Measurements from ENCODE around the gene ZNF678. TPM values are rescaled to one million over a fixed set of nuclear protein-coding genes. Genes with fewer than 3 reads are reported as not detected.
"Not testable (repeated sequence)": the region's sequence is repeated elsewhere in the genome, so short reads cannot be mapped to it uniquely, and the experiment has no call there.

Gene ZNF678
- total RNA-seq, 1 experiment from 2014 or later = 13.0 TPM

DNA sequence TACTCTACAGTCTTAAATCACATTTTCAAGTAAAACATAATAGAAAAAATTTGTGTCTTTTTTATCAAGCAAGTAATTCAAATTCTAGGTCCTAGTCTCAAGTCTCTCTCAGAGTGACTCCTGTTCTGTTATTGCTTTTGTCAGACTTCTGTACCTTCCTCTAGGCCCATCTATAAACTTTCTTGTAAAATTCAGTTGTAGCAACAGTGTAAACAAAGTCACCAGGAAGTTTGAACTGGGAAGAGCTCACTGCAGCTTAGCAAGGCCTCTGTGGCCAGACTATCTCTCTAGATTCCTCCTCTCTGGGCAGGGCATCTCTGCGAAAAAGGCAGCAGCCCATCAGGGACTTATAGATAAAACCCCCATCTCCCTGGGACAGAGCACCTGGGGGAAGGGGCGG is 13.5 kb upstream of the ZNF678 start:
- Mint-ChIP-seq H3K4me1 (ENCODE audit: insufficient read depth, unreplicated experiment) (no peaks in the 10 kb centered on the region), H3K9me3 (ENCODE audit: unreplicated experiment) (peaks cover 23% of the 10 kb centered on the region), H3K36me3 (ENCODE audit: insufficient read depth, unreplicated experiment) (no peaks in the 10 kb centered on the region), H3K27ac (ENCODE audit: low read depth, unreplicated experiment) (no peak overlapping the region), H3K4me3 (ENCODE audit: unreplicated experiment) (no peak overlapping the region), H3K27me3 (ENCODE audit: insufficient read depth, unreplicated experiment) (no peaks in the 10 kb centered on the region)
- no TSS peak for BruUV-seq (replicated peaks)
- no peak for DNase-seq (ENCODE audit: unreplicated experiment)
- ChIA-PET POLR2A (interaction anchor here (2.4 to 2.6 kb wide), 2 partner anchors 14 kb away, joined by 7 to 9 read pairs; partner anchors contain the start of gene ZNF678), CTCF (interaction anchor here (0.6 to 1.1 kb wide), 5 partner anchors 9 to 398 kb away, joined by 3 to 5 read pairs (median 3); partner anchors contain the start of gene WNT9A)
- TF ChIP-seq, protein P1, sequence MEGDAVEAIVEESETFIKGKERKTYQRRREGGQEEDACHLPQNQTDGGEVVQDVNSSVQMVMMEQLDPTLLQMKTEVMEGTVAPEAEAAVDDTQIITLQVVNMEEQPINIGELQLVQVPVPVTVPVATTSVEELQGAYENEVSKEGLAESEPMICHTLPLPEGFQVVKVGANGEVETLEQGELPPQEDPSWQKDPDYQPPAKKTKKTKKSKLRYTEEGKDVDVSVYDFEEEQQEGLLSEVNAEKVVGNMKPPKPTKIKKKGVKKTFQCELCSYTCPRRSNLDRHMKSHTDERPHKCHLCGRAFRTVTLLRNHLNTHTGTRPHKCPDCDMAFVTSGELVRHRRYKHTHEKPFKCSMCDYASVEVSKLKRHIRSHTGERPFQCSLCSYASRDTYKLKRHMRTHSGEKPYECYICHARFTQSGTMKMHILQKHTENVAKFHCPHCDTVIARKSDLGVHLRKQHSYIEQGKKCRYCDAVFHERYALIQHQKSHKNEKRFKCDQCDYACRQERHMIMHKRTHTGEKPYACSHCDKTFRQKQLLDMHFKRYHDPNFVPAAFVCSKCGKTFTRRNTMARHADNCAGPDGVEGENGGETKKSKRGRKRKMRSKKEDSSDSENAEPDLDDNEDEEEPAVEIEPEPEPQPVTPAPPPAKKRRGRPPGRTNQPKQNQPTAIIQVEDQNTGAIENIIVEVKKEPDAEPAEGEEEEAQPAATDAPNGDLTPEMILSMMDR (IDR thresholded peaks at IDR 0.05; ENCODE audit: unreplicated experiment) = no peak
- intact Hi-C loops (cut with micrococcal nuclease) = no loop called here

DNA sequence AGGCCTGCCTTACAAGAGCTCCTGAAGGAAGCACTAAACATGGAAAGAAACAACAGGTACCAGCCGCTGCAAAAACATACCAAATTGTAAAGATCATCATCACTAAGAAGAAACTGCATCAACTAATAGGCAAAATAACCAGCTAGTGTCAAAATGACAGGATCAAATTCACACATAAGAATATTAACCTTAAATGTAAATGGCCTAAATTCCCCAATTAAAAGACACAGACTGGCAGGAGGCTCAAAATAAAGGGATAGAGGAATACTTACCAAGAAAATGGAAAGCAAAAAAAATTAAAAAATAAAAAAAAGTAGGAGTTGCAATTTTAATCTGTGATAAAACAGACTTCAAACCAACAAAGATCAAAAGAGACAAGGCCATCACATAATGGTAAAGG is 11.5 kb upstream of the ZNF678 start:
- H3K4me3 Mint-ChIP-seq (ENCODE audit: unreplicated experiment); intact Hi-C loops (cut with micrococcal nuclease); H3K27me3 Mint-ChIP-seq (ENCODE audit: insufficient read depth, unreplicated experiment); H3K36me3 Mint-ChIP-seq (ENCODE audit: insufficient read depth, unreplicated experiment); DNase-seq (ENCODE audit: unreplicated experiment); BruUV-seq (replicated peaks); H3K4me1 Mint-ChIP-seq (ENCODE audit: insufficient read depth, unreplicated experiment); H3K27ac Mint-ChIP-seq (ENCODE audit: low read depth, unreplicated experiment): not testable (repeated sequence)
- peaks cover 23% of the 10 kb centered on the region for H3K9me3 Mint-ChIP-seq (ENCODE audit: unreplicated experiment)
- ChIA-PET POLR2A (interaction anchor here (2.6 kb wide), 1 partner anchor 12 kb away, joined by 7 read pairs; the partner anchor contains the start of gene ZNF678), CTCF (interaction anchor here (0.7 kb wide), 1 partner anchor 136 kb away, joined by 3 read pairs; no protein-coding TSS in a partner anchor)

DNA sequence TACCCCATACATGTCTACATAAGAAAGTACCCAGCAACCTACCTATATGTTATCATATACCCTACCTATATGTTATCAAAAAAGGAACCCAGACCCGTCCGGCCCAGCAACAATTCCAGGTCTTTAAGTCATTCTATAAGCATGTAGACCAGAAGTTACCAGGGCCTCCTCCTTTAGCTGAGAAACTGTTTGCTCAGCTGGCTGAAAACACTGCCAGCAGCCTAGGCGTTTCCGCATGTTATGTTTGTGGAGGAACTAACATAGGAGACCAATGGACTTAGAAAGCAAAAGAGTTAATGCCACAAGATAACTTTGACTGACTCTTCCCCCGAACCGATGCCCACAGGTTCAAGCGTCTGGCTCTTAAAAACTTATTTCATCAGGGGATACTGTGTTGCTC is 7.1 kb upstream of the ZNF678 start:
- no peak overlapping the region for H3K4me3 Mint-ChIP-seq (ENCODE audit: unreplicated experiment)
- H3K27ac Mint-ChIP-seq (ENCODE audit: low read depth, unreplicated experiment) = no peak overlapping the region
- no peaks in the 10 kb centered on the region for H3K36me3 Mint-ChIP-seq (ENCODE audit: insufficient read depth, unreplicated experiment)
- DNase-seq (ENCODE audit: unreplicated experiment) = no peak
- peaks cover 34% of the 10 kb centered on the region for H3K9me3 Mint-ChIP-seq (ENCODE audit: unreplicated experiment)
- BruUV-seq (replicated peaks) = no TSS peak
- ChIA-PET CTCF (interaction anchor here (1.0 kb wide), 1 partner anchor 13 kb away, joined by 6 read pairs; no protein-coding TSS in a partner anchor), POLR2A (interaction anchor here (0.7 to 2.1 kb wide), 2 partner anchors 11 to 112 kb away, joined by 3 to 5 read pairs; no protein-coding TSS in a partner anchor)
- TF ChIP-seq, protein P1 (IDR thresholded peaks at IDR 0.05; ENCODE audit: unreplicated experiment) = no peak
- H3K27me3 Mint-ChIP-seq (ENCODE audit: insufficient read depth, unreplicated experiment) = no peaks in the 10 kb centered on the region
- intact Hi-C loops (cut with micrococcal nuclease) = no loop called here
- no peaks in the 10 kb centered on the region for H3K4me1 Mint-ChIP-seq (ENCODE audit: insufficient read depth, unreplicated experiment)

DNA sequence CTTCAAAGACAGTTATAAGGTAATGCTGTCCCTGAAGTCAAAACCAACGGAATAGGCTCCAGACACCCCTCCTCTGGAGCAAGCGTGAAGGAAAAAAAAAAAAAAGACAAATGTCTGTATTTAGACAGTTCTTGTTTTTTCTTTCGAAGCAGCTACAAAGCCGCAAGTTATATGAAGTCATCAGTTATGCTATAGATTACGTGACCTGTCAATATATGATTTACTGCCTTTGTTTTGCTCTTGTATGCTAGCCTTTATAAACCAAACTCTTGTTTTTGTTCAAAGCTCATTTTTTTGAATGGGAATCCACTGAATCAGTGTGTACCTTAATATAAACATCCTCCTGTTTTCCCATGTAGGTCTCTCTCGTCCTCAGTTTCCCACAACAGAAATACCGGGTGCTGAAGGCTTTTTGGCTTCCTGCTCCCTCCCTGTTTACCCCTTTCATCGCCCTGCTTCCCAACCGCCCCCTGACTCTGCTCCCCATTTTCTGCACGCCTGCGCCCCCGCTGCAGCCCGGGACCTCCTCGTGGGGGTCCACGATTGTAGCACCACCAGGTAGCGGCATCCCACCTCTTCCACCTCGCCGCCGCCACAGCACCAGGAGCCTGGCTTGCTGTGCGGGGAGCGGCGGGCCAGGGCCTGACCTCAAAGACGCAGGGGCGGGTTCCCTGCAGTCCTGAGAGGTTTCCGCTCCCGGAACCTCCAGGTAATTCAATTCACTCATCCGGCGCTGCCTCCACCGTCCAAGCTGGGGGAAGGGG is 5.2 kb upstream of the ZNF678 start:
- intact Hi-C loops (cut with micrococcal nuclease) = no loop called here
- CTCF ChIA-PET = interaction anchor here (0.6 to 1.5 kb wide), 4 partner anchors 16 to 901 kb away, joined by 3 to 4 read pairs (median 4); no protein-coding TSS in a partner anchor
- no peaks in the 10 kb centered on the region for H3K27me3 Mint-ChIP-seq (ENCODE audit: insufficient read depth, unreplicated experiment)

More for the DNA sequence above, 5.2 kb upstream of the ZNF678 start:
- POLR2A ChIA-PET = interaction anchor here (2.1 kb wide), 1 partner anchor 12 kb away, joined by 5 read pairs; no protein-coding TSS in a partner anchor
- TF ChIP-seq, protein P1 (IDR thresholded peaks at IDR 0.05; ENCODE audit: unreplicated experiment) = no peak
- no TSS peak for BruUV-seq (replicated peaks)
- DNase-seq (ENCODE audit: unreplicated experiment) = no peak
- Mint-ChIP-seq H3K4me3 (ENCODE audit: unreplicated experiment) (no peak overlapping the region), H3K9me3 (ENCODE audit: unreplicated experiment) (peaks cover 27% of the 10 kb centered on the region), H3K4me1 (ENCODE audit: insufficient read depth, unreplicated experiment) (no peaks in the 10 kb centered on the region), H3K27ac (ENCODE audit: low read depth, unreplicated experiment) (no peak overlapping the region), H3K36me3 (ENCODE audit: insufficient read depth, unreplicated experiment) (peaks cover under 1% of the 10 kb centered on the region)
